GM21576 (cell line): ENCODE measurements around the gene PAK1.

Experiments used
- ATAC-seq: cut with Tn5 transposase; IDR thresholded peaks from one replicate; pipeline ENCODE4 v1.9.1; 2021; ENCODE audit warnings: mild to moderate bottlenecking, moderate library complexity; ENCODE audit not compliant: unreplicated experiment

Gene PAK1

GRCh38 chr11:77440678-77441077 lies 33.2 kb downstream of the PAK1 start:
- no peak for ATAC-seq

- ATAC-seq, result no peak
Measured at GRCh38 chr11:77438487-77438886, 35.4 kb downstream of the PAK1 start.

- no peak for ATAC-seq
Measured at GRCh38 chr11:77436969-77437368, 36.9 kb downstream of the PAK1 start.

- ATAC-seq, result no peak
Measured at GRCh38 chr11:77436506-77436905, 37.4 kb downstream of the PAK1 start.

- no peak for ATAC-seq
Measured at GRCh38 chr11:77435972-77436371, 37.9 kb downstream of the PAK1 start.

- ATAC-seq, result no peak
Measured at GRCh38 chr11:77431813-77432212, 42.1 kb downstream of the PAK1 start.

- ATAC-seq, result no peak
Measured at GRCh38 chr11:77428598-77428997, 45.3 kb downstream of the PAK1 start.

- no peak for ATAC-seq
Measured at GRCh38 chr11:77425346-77425745, 48.5 kb downstream of the PAK1 start.

- ATAC-seq, result no peak
Measured at GRCh38 chr11:77424644-77425043, 49.2 kb downstream of the PAK1 start.

- ATAC-seq, result no peak
Measured at GRCh38 chr11:77423624-77424023, 50.3 kb downstream of the PAK1 start.

- no peak for ATAC-seq
Measured at GRCh38 chr11:77422687-77423086, 51.2 kb downstream of the PAK1 start.

GRCh38 chr11:77421041-77421723 lies 52.7 kb downstream of the PAK1 start:
- no peak for ATAC-seq

- ATAC-seq, result peak; percentile 33
Measured at GRCh38 chr11:77418971-77419597, 54.8 kb downstream of the PAK1 start.

- ATAC-seq, result peak; percentile 66
Measured at GRCh38 chr11:77418155-77418970, 55.5 kb downstream of the PAK1 start.

GRCh38 chr11:77416357-77416756 lies 57.5 kb downstream of the PAK1 start:
- no peak for ATAC-seq

- no peak for ATAC-seq
Measured at GRCh38 chr11:77413850-77414460, 59.9 kb downstream of the PAK1 start.

GRCh38 chr11:77412814-77413213 lies 61.1 kb downstream of the PAK1 start:
- no peak for ATAC-seq

GRCh38 chr11:77411717-77412441 lies 62.0 kb downstream of the PAK1 start:
- ATAC-seq, result peak; percentile 92

GRCh38 chr11:77411137-77411707 lies 62.7 kb downstream of the PAK1 start:
- peak; percentile 42 for ATAC-seq

GRCh38 chr11:77410076-77410827 lies 63.6 kb downstream of the PAK1 start:
- no peak for ATAC-seq
